Large intestine (tissue), 12 donors: Measurements from ENCODE around the gene CRIP1. TPM values are rescaled to one million over a fixed set of nuclear protein-coding genes. Genes with fewer than 3 reads are reported as not detected.
A peak's percentile ranks its signal among the peaks of the same experiment; 100 is the strongest.

ENCODE experiments used
- DNase-seq, 2 donors: peaks; one replicate each; pipeline versions ENCODE4 v3.0.0 to v3.0.0-alpha.2; 2013
- H3K27ac ChIP-seq: one replicate; pipeline ENCODE4 v1.5.1; 2013; ENCODE audit warnings: low read length
- H3K27me3 ChIP-seq: 2 replicates; pipeline ENCODE4 v1.6.1; 2013; ENCODE audit warnings: low read length; ENCODE audit not compliant: control insufficient read depth, insufficient read depth
- H3K36me3 ChIP-seq: 2 replicates; pipeline ENCODE4 v1.6.1; 2013; ENCODE audit warnings: low read length; ENCODE audit not compliant: control insufficient read depth, insufficient read depth
- H3K4me1 ChIP-seq: one replicate; pipeline ENCODE4 v1.6.1; 2013; ENCODE audit warnings: low read length; ENCODE audit not compliant: control insufficient read depth, insufficient read depth
- H3K4me3 ChIP-seq: one replicate; pipeline ENCODE4 v1.5.1; 2013; ENCODE audit warnings: low read length
- H3K9me3 ChIP-seq: one replicate; pipeline ENCODE4 v1.6.1; 2013; ENCODE audit warnings: mild to moderate bottlenecking, low read depth, low read length, moderate library complexity; ENCODE audit not compliant: control insufficient read depth
- WGBS: methylation state at CpG from one replicate; pipeline ENCODE4 v1.1.5; 2013; ENCODE audit warnings: low lambda C conversion rate; ENCODE audit not compliant: insufficient coverage; 5-methylcytosine and 5-hydroxymethylcytosine counted together
- long read RNA-seq, 11 donors: transcript quantifications; one replicate each; lab custom pipeline, GENCODE V29; 2026
- polyA plus RNA-seq: library from polyadenylated mRNA; unstranded; fragments of 120-200 nt; gene quantifications from one replicate; pipeline ENCODE4 v1.2.1, GENCODE V29; 2013

CRIP1 gene, protein sequence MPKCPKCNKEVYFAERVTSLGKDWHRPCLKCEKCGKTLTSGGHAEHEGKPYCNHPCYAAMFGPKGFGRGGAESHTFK
- 136 TPM for polyA plus RNA-seq
- long read RNA-seq, donor 1, transcript CRIP1-205 (4 exons, 638 nt), result minor isoform, 5 of 35 reads
- long read RNA-seq, donor 1, transcript CRIP1-201 (5 exons, 1,311 nt), result major isoform, 28 of 35 reads
- long read RNA-seq, donor 1, partial matches to known transcripts, result 0 of 35 reads
- long read RNA-seq, donor 1, other reads (novel, unspliced or antisense), result 0 of 35 reads
- long read RNA-seq, donor 2, transcript CRIP1-206 (3 exons, 2,241 nt), result minor isoform, 11 of 157 reads
- long read RNA-seq, donor 2, transcript CRIP1-205 (4 exons, 638 nt), result minor isoform, 13 of 157 reads
- long read RNA-seq, donor 2, transcript CRIP1-201 (5 exons, 1,311 nt), result major isoform, 130 of 157 reads
- long read RNA-seq, donor 2, partial matches to known transcripts, result 0 of 157 reads
- long read RNA-seq, donor 2, other reads (novel, unspliced or antisense), result 0 of 157 reads
- long read RNA-seq, donor 3, result 0 reads
- long read RNA-seq, donor 4, transcript CRIP1-201 (5 exons, 1,311 nt), result major isoform, 6 of 6 reads
- long read RNA-seq, donor 4, partial matches to known transcripts, result 0 of 6 reads
- long read RNA-seq, donor 4, other reads (novel, unspliced or antisense), result 0 of 6 reads
- long read RNA-seq, donor 5, transcript CRIP1-201 (5 exons, 1,311 nt), result major isoform, 38 of 42 reads
- long read RNA-seq, donor 5, partial matches to known transcripts, result 0 of 42 reads
- long read RNA-seq, donor 5, other reads (novel, unspliced or antisense), result 0 of 42 reads
- long read RNA-seq, donor 6, transcript CRIP1-206 (3 exons, 2,241 nt), result minor isoform, 6 of 107 reads
- long read RNA-seq, donor 6, transcript CRIP1-204 (2 exons, 1,443 nt), result minor isoform, 5 of 107 reads
- long read RNA-seq, donor 6, transcript CRIP1-201 (5 exons, 1,311 nt), result major isoform, 83 of 107 reads
- long read RNA-seq, donor 6, transcript CRIP1-205 (4 exons, 638 nt), result minor isoform, 11 of 107 reads
- long read RNA-seq, donor 6, partial matches to known transcripts, result 0 of 107 reads
- long read RNA-seq, donor 6, other reads (novel, unspliced or antisense), result 0 of 107 reads
- long read RNA-seq, donor 7, transcript CRIP1-201 (5 exons, 1,311 nt), result major isoform, 37 of 45 reads
- long read RNA-seq, donor 7, partial matches to known transcripts, result 0 of 45 reads
- long read RNA-seq, donor 7, other reads (novel, unspliced or antisense), result 0 of 45 reads
- long read RNA-seq, donor 8, transcript CRIP1-201 (5 exons, 1,311 nt), result major isoform, 136 of 167 reads
- long read RNA-seq, donor 8, transcript CRIP1-206 (3 exons, 2,241 nt), result minor isoform, 10 of 167 reads
- long read RNA-seq, donor 8, transcript CRIP1-205 (4 exons, 638 nt), result minor isoform, 16 of 167 reads
- long read RNA-seq, donor 8, partial matches to known transcripts, result 0 of 167 reads
- long read RNA-seq, donor 8, other reads (novel, unspliced or antisense), result 0 of 167 reads
- long read RNA-seq, donor 9, transcript CRIP1-201 (5 exons, 1,311 nt), result major isoform, 32 of 40 reads
- long read RNA-seq, donor 9, partial matches to known transcripts, result 0 of 40 reads
- long read RNA-seq, donor 9, other reads (novel, unspliced or antisense), result 0 of 40 reads
- long read RNA-seq, donor 10, transcript CRIP1-201 (5 exons, 1,311 nt), result major isoform, 109 of 130 reads
- long read RNA-seq, donor 10, transcript CRIP1-206 (3 exons, 2,241 nt), result minor isoform, 8 of 130 reads
- long read RNA-seq, donor 10, transcript CRIP1-204 (2 exons, 1,443 nt), result minor isoform, 5 of 130 reads
- long read RNA-seq, donor 10, transcript CRIP1-205 (4 exons, 638 nt), result minor isoform, 8 of 130 reads
- long read RNA-seq, donor 10, partial matches to known transcripts, result 0 of 130 reads
- long read RNA-seq, donor 10, other reads (novel, unspliced or antisense), result 0 of 130 reads
- long read RNA-seq, donor 11, transcript CRIP1-201 (5 exons, 1,311 nt), result major isoform, 63 of 72 reads
- long read RNA-seq, donor 11, partial matches to known transcripts, result 0 of 72 reads
- long read RNA-seq, donor 11, other reads (novel, unspliced or antisense), result 0 of 72 reads

DNA sequence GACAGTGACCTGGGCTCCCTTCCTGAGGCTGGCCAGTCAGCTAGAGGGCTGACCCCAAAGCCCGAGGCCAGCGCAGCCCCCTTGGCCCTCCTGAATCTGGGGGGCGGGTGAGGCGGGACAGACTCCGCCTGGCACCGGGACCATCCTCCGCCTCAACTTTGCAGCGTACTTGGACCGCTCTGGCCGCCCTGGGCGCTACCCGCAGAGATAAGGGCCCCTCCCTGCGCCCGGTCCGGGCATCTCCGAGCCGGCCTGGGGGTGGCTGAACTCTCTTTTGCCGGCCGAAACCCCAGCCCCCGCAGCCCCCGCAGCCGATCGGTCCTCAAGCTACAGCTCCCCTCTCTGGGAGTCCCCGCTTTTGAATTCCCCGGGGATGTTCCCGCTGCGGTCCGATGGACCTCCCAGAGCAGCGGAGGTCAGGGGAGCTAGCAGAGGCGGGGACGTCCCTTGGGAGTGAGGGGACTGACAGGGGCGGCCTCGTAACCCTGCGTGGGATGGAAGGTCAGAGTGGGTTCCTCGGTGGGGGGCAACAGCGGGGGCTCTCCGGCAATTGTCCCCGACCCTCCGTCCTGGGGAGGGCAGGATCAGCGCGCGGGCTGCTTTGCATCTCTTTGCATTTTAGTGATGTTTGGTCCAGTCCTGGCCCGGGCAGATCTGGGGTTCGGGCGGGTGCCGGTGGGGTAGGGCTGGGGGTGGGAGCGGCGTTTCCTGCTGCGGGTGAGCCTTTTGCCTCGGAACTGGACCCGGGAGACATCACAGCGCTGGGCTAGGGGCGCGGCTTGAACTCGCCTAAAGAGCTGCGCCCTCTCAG, at the start of gene CRIP1:
Gene CRIP1, plus strand, starts transcription at position 724 of the 811 bp plus-strand sequence. CDS start 374 bp downstream, outside the sequence.
- peak within 1 kb of the TSS; percentile 55 for H3K4me3 ChIP-seq
- peaks cover 6% of the 10 kb centered on the region for H3K9me3 ChIP-seq
- peaks cover 31% of the 10 kb centered on the region for H3K27me3 ChIP-seq
- H3K36me3 ChIP-seq, result no peaks in the 10 kb centered on the region
- no CpG with 5 or more reads among the region's 56 CpGs for WGBS
- DNase-seq, result no peak
- peak within 1 kb of the TSS; percentile 58 for H3K27ac ChIP-seq
- peaks cover 71% of the 10 kb centered on the region for H3K4me1 ChIP-seq

DNA sequence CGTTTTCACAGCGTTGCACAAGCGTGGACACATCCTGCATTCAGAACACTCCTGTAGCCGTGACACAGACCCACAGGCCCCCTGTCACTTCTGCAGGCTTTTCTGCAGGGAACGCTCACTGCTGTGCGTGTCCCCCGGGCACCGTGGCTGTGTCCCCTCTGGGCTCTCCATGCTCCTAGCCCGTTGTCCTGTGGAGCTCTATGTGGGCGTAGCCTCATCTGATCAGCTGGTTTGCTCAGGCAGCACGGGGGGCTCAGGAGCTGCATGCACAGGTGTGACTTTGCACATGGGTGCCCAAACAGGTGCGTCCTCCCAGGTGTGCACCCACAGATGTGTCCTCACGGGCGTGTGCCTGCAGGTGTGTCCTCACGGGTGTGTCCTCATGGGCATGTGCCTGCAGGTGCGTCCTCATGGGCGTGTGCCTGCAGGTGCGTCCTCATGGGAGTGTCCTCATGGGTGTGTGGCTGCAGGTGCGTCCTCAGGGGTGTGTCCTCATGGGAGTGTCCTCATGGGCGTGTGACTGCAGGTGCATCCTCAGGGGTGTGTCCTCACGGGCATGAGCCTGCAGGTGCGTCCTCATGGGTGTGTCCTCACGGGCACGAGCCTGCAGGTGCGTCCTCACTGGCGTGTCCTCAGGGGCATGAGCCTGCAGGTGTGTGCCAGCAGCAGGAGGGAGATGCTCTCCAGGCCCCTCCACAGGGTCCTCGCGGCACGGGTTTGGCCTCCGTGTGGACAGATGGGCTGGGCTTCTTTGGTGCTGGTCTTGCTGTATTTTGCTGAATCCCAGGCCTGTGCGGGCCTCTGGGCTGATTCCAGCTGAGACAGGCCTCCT, 49.6 kb upstream of the CRIP1 start:
- peak; percentile 44 to 59 for DNase-seq
- H3K27me3 ChIP-seq, result no peaks in the 10 kb centered on the region
- no CpG with 5 or more reads among the region's 31 CpGs for WGBS
- peaks cover 28% of the 10 kb centered on the region for H3K36me3 ChIP-seq
- no peak overlapping the region for H3K27ac ChIP-seq
- peaks cover 2% of the 10 kb centered on the region for H3K9me3 ChIP-seq
- no peak overlapping the region for H3K4me3 ChIP-seq
- peaks cover 2% of the 10 kb centered on the region for H3K4me1 ChIP-seq

DNA sequence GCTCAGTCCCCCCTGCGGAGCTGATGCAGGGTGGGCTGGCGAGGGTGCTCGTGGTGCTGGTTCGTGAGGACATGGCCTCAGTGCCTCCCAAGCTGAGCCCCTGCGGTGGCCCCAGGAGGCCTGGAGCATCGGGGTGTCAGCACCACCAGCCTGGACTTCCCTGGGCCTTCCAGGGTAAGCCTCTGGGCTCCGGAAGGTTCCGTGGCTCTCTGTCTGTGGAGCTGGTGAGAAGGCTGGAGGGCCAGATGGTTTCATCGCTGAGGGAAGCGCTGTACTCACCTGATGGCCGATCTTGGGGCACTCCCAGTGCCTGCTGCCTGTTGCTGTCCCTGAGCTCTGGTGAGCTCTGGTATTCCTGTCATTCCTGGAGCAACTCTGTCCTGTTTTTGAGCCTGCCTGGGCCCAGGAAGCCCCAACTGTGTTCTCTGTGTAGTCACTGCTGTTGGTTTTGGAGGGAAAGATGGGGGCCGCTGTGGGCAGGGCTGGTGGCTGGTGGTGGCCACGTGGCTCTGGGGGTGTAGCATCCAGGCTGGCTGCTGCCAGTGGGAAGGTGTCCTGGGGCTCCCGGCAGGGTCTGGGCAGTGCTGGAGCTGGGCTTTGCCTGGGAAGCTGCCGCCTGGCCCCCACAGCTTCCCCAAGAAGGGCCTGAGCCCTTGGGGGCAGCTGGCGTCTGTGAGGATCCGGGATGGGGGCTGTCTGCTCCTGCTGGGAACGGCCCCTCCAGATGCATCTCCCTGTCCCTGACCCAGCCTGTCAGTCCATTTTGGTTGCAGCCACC, 48.8 kb upstream of the CRIP1 start:
- Histone ChIP-seq H3K4me1 (peaks cover 2% of the 10 kb centered on the region), H3K27ac (no peak overlapping the region), H3K36me3 (peaks cover 36% of the 10 kb centered on the region), H3K27me3 (no peaks in the 10 kb centered on the region), H3K9me3 (peaks cover 2% of the 10 kb centered on the region), H3K4me3 (no peak overlapping the region)
- no peak for DNase-seq
- WGBS, result no CpG with 5 or more reads among the region's 18 CpGs

DNA sequence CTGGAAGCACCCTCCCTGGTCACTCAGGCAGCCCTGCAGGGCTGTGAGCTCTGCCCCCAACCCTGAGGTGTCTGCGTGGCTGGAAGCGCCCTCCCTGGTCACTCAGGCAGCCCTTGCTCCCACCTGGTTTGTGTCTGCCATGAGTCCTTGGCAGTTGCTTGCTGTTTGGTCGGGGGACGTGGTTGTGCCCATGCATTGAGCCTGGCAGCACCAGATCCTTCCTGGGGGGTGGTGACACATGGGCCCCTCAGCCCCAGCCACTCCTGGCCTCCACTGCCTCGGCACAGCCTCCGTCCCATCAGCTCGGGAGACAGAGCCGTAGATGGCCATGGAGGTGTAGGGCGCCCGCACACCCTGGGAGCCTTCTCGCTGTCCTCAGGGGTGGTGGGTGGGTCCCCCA, 47.5 kb upstream of the CRIP1 start:
- Histone ChIP-seq H3K9me3 (peaks cover 2% of the 10 kb centered on the region), H3K27me3 (no peaks in the 10 kb centered on the region), H3K36me3 (peaks cover 37% of the 10 kb centered on the region), H3K4me1 (peaks cover 2% of the 10 kb centered on the region), H3K27ac (no peak overlapping the region), H3K4me3 (no peak overlapping the region)
- WGBS, result no CpG with 5 or more reads among the region's 11 CpGs
- no peak for DNase-seq

DNA sequence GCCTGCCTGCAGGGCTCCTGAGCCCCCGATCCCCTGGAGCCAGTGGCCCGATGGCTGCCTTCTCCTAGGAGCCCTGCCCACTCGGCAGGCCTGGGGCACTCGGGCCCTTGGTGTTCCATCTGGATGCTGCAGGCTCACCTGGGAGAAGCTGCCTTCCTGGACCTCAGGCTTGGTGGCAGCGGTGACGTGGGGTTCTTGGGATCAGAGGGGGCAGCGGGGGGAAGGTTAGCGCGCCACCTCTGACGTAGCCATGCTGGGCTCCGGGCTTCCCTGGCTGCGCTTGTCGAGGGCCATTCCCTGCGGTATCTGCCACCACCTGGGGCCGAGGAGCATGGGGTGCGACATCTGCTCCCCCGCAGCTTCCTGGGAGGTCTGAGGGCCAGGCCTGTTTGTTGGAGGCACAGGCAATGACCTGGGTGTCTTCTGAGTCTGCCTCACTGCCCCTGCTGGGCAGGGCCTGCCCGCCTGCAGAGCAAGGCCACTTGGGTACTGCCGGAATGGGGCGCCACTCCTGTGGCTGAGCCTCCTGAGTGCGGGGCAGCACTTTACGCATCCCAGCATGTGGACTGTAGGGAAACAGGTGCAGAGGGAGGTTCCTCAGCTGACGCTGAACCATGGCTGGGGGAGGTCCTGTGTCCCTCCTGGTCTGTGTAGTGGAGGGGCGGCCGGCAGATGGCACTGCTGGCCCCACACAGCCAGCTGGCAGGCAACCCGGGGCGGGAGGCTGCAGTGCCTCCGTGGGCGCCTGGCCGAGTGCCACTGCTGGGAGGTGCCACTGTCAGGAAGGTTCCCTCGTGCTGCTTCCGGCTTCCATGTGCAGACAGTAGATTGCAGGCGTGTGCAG, 46.8 kb upstream of the CRIP1 start:
- no CpG with 5 or more reads among the region's 33 CpGs for WGBS
- DNase-seq, result no peak
- H3K9me3 ChIP-seq, result peaks cover 2% of the 10 kb centered on the region
- H3K27ac ChIP-seq, result no peak overlapping the region
- H3K4me1 ChIP-seq, result peaks cover 2% of the 10 kb centered on the region
- H3K4me3 ChIP-seq, result no peak overlapping the region
- no peaks in the 10 kb centered on the region for H3K27me3 ChIP-seq
- peaks cover 37% of the 10 kb centered on the region for H3K36me3 ChIP-seq

DNA sequence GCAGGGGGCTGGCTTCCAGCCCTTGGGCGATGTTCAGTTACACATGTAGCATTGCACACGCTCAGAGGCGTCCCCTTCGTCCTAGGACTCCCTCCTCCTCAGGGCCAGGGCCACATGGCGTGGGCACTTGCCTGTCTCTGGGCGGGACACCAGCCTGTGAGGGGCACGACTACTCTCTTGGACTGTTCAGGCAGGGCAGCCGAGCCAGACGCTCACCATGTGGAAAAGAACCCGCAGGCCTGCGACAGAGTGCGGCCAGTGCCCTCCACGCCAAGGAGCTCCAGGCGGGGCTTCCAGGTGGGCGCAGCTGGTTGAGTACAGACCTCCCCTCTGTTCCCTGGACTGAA, 46.2 kb upstream of the CRIP1 start:
- no peak for DNase-seq
- Histone ChIP-seq H3K4me3 (no peak overlapping the region), H3K27me3 (no peaks in the 10 kb centered on the region), H3K27ac (no peak overlapping the region), H3K36me3 (peaks cover 40% of the 10 kb centered on the region), H3K9me3 (peaks cover 2% of the 10 kb centered on the region), H3K4me1 (peaks cover 2% of the 10 kb centered on the region)
- WGBS, result no CpG with 5 or more reads among the region's 15 CpGs

DNA sequence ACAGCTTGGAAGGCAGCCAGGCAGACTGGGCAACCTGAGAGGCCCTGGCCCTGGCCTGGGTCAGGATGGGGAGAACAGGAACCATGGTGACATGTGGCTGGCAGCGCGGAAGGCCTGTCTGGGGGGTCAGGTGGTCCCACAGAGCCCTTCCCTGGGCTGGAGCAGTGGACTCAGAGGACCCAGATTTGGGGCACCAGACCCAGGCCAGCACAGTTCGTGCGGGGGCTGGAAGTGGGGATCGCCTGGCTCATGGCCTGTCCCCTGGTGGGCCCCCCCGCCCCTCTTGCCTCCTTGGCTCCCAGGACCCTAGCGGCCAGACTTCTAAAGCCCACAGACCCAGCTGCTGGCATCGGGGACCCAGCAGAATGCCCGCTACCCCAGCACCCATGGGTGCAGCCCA, 45.7 kb upstream of the CRIP1 start:
- no CpG with 5 or more reads among the region's 9 CpGs for WGBS
- peaks cover 40% of the 10 kb centered on the region for H3K36me3 ChIP-seq
- peaks cover 2% of the 10 kb centered on the region for H3K9me3 ChIP-seq
- no peak overlapping the region for H3K27ac ChIP-seq
- no peaks in the 10 kb centered on the region for H3K27me3 ChIP-seq
- DNase-seq, result no peak
- no peak overlapping the region for H3K4me3 ChIP-seq
- H3K4me1 ChIP-seq, result peaks cover 2% of the 10 kb centered on the region
